Right atrium auricular region (tissue), 2 donors: Measurements from ENCODE around the gene RNF126. TPM values are rescaled to one million over a fixed set of nuclear protein-coding genes. Genes with fewer than 3 reads are reported as not detected.

Experiments
- DNase-seq: peaks from one replicate; pipeline ENCODE4 v3.0.0-alpha.2; 2019; ENCODE audit warnings: low spot score
- H3K27ac ChIP-seq, 2 donors: fragments of 200-600 bp; sonication (generic); 1 replicate in 1 of 2; 2 replicates in 1 of 2; pipeline ENCODE4 v1.5.1; 2016 to 2019
- H3K27me3 ChIP-seq, 2 donors: fragments of 200-600 bp; sonication (generic); one replicate each; pipeline versions ENCODE4 v1.5.1 to v1.6.0; 2017 to 2019
- H3K36me3 ChIP-seq: fragments of 200-600 bp; sonication (generic); one replicate; pipeline ENCODE4 v1.5.1; 2016
- H3K4me1 ChIP-seq, 2 donors: fragments of 200-600 bp; sonication (generic); one replicate each; pipeline versions ENCODE4 v1.5.1 to v1.6.0; 2017 to 2019
- H3K4me3 ChIP-seq, 2 donors: fragments of 200-600 bp; sonication (generic); 1 replicate in 1 of 2; 2 replicates in 1 of 2; pipeline ENCODE4 v1.5.1; 2017 to 2019; ENCODE audit warnings: mild to moderate bottlenecking in 1 of 2, moderate library complexity in 1 of 2
- H3K9me3 ChIP-seq, 2 donors: fragments of 200-600 bp; sonication (generic); one replicate each; pipeline ENCODE4 v1.5.1; 2019
- total RNA-seq, 2 donors: library from RNA; depleted of rRNA; stranded (reverse); fragments of >200 nt; gene quantifications; one replicate each; pipeline ENCODE4 v1.1.0, GENCODE V29; 2016
- TF ChIP-seq, protein P1 (sequence below), 2 donors: fragments of 200-600 bp; sonication (generic); IDR thresholded peaks; one replicate each; pipeline ENCODE4 v1.5.1; 2019; ENCODE audit warnings: antibody characterized with exemption in 2 of 2

The RNF126 gene
- total RNA-seq, result 10 to 100 TPM; 53.3 to 68.5 TPM

DNA sequence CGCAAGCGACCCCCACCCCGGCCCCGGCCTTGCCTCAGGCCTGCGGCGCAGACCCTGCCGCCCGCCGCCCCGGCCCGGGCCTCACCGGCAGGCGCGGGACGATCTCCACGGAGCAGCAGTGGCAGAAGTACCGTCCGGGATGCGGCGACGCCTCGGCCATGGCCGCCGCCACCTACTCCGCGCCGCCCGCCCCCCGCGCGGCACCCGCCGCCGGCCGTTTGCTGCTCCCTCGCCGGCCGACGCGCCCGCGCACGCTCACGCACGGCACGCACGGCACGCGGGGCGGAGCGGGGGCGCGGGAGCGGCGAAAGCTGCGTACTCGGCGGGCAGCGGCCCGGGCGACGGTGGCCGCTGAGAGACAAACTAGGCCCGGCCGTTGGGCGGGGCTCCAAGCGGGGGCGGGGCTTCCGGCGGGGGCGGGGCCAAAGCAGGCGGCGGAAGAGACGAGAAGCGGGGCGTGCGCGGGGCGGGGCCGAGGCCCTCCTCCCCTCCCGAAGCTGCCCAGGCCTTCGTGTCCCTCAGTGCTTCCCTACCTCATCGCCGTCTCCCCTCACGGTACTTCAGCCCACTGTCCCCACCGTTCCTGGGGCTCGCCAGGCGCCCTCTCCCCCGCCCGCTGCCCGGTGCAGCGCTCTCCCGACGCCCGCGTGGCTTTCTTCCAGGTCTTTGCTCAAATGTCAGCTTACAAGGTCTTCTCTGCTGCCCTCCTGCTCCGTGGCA, at the start of gene RNF126:
Gene RNF126 (minus strand): TSS at position 253 of the 720 bp plus-strand sequence. CDS start 93 bp downstream, at position 160.
- peaks cover 0 to 62% of the 10 kb centered on the region in 2 donors for H3K4me1 ChIP-seq

DNA sequence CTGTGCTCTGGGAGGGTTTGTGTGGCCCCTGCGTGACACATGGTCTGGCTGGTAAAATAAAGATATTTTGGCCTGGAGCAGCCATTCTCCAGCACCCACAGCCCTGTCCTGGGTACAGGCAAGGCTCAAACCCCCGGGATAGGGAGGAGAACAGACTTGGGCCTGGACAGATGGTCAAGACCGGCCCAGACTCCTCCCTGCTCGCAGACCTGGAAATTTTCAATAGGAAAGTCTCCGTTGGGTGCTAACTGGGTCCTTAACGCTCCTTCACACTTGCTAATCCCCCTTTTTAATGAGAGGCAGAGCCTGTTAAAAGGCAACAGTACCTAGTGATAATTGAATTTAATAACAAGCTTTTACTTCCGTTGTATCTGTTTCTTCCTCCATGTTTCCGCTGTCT, 48.2 kb upstream of the RNF126 start:
- H3K27ac ChIP-seq, result peak overlapping the region; percentile 81 to 87
- no peak overlapping the region for H3K4me3 ChIP-seq
- peaks cover 0 to 23% of the 10 kb centered on the region in 2 donors for H3K4me1 ChIP-seq
- no peaks in the 10 kb centered on the region for H3K27me3 ChIP-seq
- no peaks in the 10 kb centered on the region for H3K36me3 ChIP-seq
- DNase-seq, result no peak
- H3K9me3 ChIP-seq, result peaks cover 0 to 8% of the 10 kb centered on the region in 2 donors
- TF ChIP-seq, protein P1, sequence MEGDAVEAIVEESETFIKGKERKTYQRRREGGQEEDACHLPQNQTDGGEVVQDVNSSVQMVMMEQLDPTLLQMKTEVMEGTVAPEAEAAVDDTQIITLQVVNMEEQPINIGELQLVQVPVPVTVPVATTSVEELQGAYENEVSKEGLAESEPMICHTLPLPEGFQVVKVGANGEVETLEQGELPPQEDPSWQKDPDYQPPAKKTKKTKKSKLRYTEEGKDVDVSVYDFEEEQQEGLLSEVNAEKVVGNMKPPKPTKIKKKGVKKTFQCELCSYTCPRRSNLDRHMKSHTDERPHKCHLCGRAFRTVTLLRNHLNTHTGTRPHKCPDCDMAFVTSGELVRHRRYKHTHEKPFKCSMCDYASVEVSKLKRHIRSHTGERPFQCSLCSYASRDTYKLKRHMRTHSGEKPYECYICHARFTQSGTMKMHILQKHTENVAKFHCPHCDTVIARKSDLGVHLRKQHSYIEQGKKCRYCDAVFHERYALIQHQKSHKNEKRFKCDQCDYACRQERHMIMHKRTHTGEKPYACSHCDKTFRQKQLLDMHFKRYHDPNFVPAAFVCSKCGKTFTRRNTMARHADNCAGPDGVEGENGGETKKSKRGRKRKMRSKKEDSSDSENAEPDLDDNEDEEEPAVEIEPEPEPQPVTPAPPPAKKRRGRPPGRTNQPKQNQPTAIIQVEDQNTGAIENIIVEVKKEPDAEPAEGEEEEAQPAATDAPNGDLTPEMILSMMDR (IDR thresholded peaks at IDR 0.05), result no peak

More for the DNA sequence above, at the start of gene RNF126:
- TF ChIP-seq, protein P1 (IDR thresholded peaks at IDR 0.05), result no peak
- Histone ChIP-seq H3K36me3 (no peaks in the 10 kb centered on the region), H3K9me3 (no peaks in the 10 kb centered on the region), H3K27ac (peak within 1 kb of the TSS; percentile 94 to 96), H3K27me3 (no peaks in the 10 kb centered on the region), H3K4me3 (peak within 1 kb of the TSS; percentile 93 to 100)
- peak; percentile 94 for DNase-seq

DNA sequence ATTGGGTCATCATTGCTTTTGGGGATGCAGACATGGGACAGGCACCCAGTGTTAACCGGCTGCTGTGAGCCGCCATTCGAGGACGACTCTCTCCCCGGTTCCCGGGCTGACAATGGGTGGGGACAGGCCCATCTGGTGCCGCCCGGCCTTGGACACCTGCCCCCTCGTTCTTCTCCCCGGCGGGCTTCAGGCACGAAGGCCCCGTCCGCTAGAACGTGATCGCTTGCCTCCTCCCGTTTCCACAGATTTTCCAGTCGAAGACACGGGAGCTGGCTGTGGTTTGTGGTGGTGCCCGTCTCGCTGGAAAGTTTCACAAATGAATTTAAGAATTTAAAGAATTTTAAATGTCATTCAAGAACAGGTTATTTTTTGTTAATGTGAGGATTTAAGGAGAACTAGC, 47.8 kb upstream of the RNF126 start:
- Histone ChIP-seq H3K27me3 (no peaks in the 10 kb centered on the region), H3K4me1 (peaks cover 0 to 23% of the 10 kb centered on the region in 2 donors), H3K9me3 (peaks cover 0 to 8% of the 10 kb centered on the region in 2 donors), H3K4me3 (peak overlapping the region; percentile 72 to 81), H3K36me3 (no peaks in the 10 kb centered on the region), H3K27ac (peak overlapping the region; percentile 81 to 87)
- no peak for DNase-seq
- TF ChIP-seq, protein P1 (IDR thresholded peaks at IDR 0.05), result no peak

DNA sequence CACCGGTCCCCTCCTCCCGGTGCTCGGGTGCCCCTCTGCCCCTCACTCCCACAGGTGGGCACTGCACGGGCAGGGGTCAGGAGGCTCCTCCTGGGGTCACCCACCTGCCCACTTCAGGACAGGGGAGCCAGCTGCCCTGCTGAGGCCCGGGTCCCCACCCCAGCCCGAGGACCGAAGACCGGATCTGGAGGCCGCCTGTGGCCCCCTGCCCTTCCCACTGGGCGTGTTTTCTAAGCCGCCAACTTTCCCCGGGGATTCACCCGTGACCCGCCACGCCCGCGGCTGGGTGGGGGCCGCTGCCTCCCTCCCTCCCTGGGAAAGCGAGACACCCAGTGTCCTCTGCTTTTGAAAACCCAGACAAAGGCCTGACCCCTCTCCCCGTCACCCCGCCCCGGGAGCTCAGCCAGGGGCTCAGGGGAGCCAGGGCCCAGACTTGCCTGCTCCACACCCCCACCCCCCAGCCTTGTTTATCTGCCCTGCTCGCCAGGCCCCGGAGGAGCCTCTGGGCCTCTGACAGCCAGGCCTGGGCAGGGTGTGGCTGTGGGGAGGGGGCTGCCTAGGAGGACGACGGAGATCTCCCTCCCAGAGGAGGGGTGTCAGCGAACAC, 47.1 kb upstream of the RNF126 start:
- no peaks in the 10 kb centered on the region for H3K27me3 ChIP-seq
- peaks cover 0 to 4% of the 10 kb centered on the region in 2 donors for H3K9me3 ChIP-seq
- peak overlapping the region; percentile 72 to 81 for H3K4me3 ChIP-seq
- H3K4me1 ChIP-seq, result peaks cover 0 to 23% of the 10 kb centered on the region in 2 donors
- peak overlapping the region; percentile 81 to 87 for H3K27ac ChIP-seq
- no peaks in the 10 kb centered on the region for H3K36me3 ChIP-seq
- peak; percentile 81 for DNase-seq
- TF ChIP-seq, protein P1 (IDR thresholded peaks at IDR 0.05), result no peak

DNA sequence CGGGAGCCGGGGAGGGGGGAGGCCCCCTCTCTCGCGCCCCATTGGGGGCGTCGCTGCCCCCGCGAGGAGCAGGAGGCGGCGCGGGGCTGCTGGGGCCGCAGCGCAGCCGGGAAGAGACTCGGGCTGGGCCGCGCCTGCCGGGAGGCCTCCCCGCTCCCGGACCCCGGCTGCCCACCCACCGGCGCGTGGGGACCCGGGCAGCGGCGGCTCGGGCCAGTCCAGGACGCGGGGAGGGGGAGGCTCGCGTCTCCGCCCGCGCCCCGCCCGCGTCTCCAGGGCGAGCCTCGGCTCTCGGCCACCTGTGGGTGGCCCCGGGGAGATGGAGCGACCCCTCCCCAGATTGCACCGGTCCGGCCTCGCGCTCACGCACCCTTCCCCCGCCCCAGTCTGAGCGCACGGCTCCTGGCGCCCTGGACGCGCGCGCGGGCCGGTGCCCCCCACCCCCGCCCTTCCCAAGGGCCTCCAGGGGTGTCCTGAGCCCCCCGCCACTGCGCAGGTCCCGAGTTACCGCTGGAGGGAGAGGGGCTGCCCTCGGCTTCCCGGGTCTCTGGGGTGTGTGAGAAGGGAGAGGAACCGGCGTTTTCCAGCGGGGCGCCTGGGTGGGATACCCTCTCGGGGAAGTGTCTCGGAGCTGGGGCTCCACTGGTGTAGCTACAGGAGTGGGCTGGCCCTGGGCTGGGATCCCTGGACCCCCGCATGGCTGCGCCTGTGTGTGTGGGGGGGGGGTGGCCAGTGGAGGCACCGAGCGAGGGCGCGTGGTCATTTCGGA, 46.4 kb upstream of the RNF126 start:
- no peak for DNase-seq
- H3K27ac ChIP-seq, result peak overlapping the region; percentile 81 to 87
- H3K9me3 ChIP-seq, result no peaks in the 10 kb centered on the region
- peak overlapping the region; percentile 72 to 81 for H3K4me3 ChIP-seq
- no peaks in the 10 kb centered on the region for H3K27me3 ChIP-seq
- H3K36me3 ChIP-seq, result no peaks in the 10 kb centered on the region
- TF ChIP-seq, protein P1 (IDR thresholded peaks at IDR 0.05), result no peak
- peaks cover 0 to 25% of the 10 kb centered on the region in 2 donors for H3K4me1 ChIP-seq
